Endothelial cell of umbilical vein (primary cell): Measurements from ENCODE around the gene RNFT2. TPM values are rescaled to one million over a fixed set of nuclear protein-coding genes. Genes with fewer than 3 reads are reported as not detected.

Experiments
- BruUV-seq: library from RNA; stranded (reverse); fragments of 400-500 nt; replicated peaks from 2 replicates; lab custom pipeline; 2021; lab: Mats Ljungman, UMichigan
- CTCF ChIA-PET: fragments of 300-600, 350-600 bp; sonication (Branson Sonifier 250); formaldehyde crosslinking; loops from one replicate; lab custom pipeline; 2021; ENCODE audit warnings: antibody characterized with exemption, inconsistent platforms; lab: Charles Lee
- POLR2A ChIA-PET: fragments of 300-600, 350-600 bp; sonication (Branson Sonifier 250); formaldehyde crosslinking; loops from one replicate; lab custom pipeline; 2021; ENCODE audit warnings: antibody characterized with exemption, inconsistent platforms; lab: Charles Lee
- DNase-seq: peaks from one replicate; pipeline ENCODE4 v3.0.0-alpha.2; 2011; ENCODE audit warnings: low read depth, low spot score
- FAIRE-seq: peaks from 2 replicates; lab custom pipeline; 2011; peaks lifted over from hg19 to GRCh38; lab: Jason Lieb, UNC
- H2AFZ ChIP-seq: 2 replicates; pipeline ENCODE4 v1.6.0; 2012; ENCODE audit warnings: low read depth, low read length, control low read depth, inconsistent platforms
- H3K27ac ChIP-seq: 2 replicates; pipeline ENCODE4 v1.5.1; 2011; ENCODE audit warnings: low read depth, mild to moderate bottlenecking, control low read depth, low read length, moderate library complexity; ENCODE audit not compliant: insufficient read depth
- H3K27me3 ChIP-seq, 2 experiments: 2 replicates each; pipeline versions ENCODE4 v1.6.0 to v1.6.1; 2011; ENCODE audit warnings: low read length in 2 of 2, mixed read lengths in 1 of 2; ENCODE audit not compliant: control insufficient read depth in 2 of 2, insufficient read depth in 2 of 2
- H3K36me3 ChIP-seq, 2 experiments: 2 replicates in 1 of 2; 3 replicates in 1 of 2; pipeline ENCODE4 v1.5.1; 2011; ENCODE audit warnings: low read length in 2 of 2, mild to moderate bottlenecking in 1 of 2, moderate library complexity in 1 of 2; ENCODE audit not compliant: control insufficient read depth in 2 of 2, insufficient read depth in 2 of 2; ENCODE audit errors: extremely low read depth in 1 of 2
- H3K4me1 ChIP-seq: 3 replicates; pipeline ENCODE4 v1.5.1; 2011; ENCODE audit warnings: mild to moderate bottlenecking, low read length; ENCODE audit not compliant: control insufficient read depth, insufficient read depth; ENCODE audit errors: extremely low read depth
- H3K4me2 ChIP-seq: 2 replicates; pipeline ENCODE4 v1.6.1; 2011; ENCODE audit warnings: low read length, control low read depth, mixed read lengths; ENCODE audit not compliant: insufficient read depth
- H3K4me3 ChIP-seq, 3 experiments: fragments of 200-600 bp in 1 of 3; sonication (generic), shearing (Covaris generic) in 1 of 3; replicated peaks in 1 of 3; 2 replicates each; pipeline ENCODE4 v1.5.1; 2011 to 2016; ENCODE audit warnings: control low read depth in 3 of 3, low read length in 3 of 3, mild to moderate bottlenecking in 2 of 3, inconsistent platforms in 1 of 3, low read depth in 1 of 3, moderate library complexity in 1 of 3; ENCODE audit not compliant: insufficient read depth in 1 of 3
- H3K79me2 ChIP-seq: 2 replicates; pipeline ENCODE4 v1.6.0; 2012; ENCODE audit warnings: low read length, inconsistent platforms; ENCODE audit not compliant: control insufficient read depth, insufficient read depth
- H3K9ac ChIP-seq: replicated peaks from 2 replicates; pipeline ENCODE3; 2011; ENCODE audit warnings: low read length, control low read depth; ENCODE audit not compliant: insufficient read depth; ENCODE audit errors: extremely low read depth
- H3K9me1 ChIP-seq: replicated peaks from 3 replicates; pipeline ENCODE4 v1.6.0; 2011; ENCODE audit warnings: mild to moderate bottlenecking, low read length; ENCODE audit not compliant: control insufficient read depth, insufficient read depth; ENCODE audit errors: extremely low read depth
- H3K9me3 ChIP-seq: replicated peaks from 2 replicates; pipeline ENCODE4 v1.5.1; 2012; ENCODE audit warnings: low read length, inconsistent platforms; ENCODE audit not compliant: control insufficient read depth, insufficient read depth
- H4K20me1 ChIP-seq: replicated peaks from 2 replicates; pipeline ENCODE3; 2011; ENCODE audit warnings: mild to moderate bottlenecking, low read length; ENCODE audit not compliant: control insufficient read depth, insufficient read depth; ENCODE audit errors: extremely low read depth
- CTCF ChIP-seq, 2 donors: IDR thresholded peaks; 1 replicate in 1 of 2; 2 replicates in 1 of 2; pipeline ENCODE4 v1.5.1; 2011; ENCODE audit warnings: low read length in 2 of 2, mild to moderate bottlenecking in 2 of 2, moderate library complexity in 2 of 2, control low read depth in 1 of 2, inconsistent platforms in 1 of 2, low read depth in 1 of 2; ENCODE audit not compliant: insufficient read depth in 1 of 2; ENCODE audit errors: extremely low read depth in 1 of 2
- EZH2 ChIP-seq: IDR thresholded peaks from 2 replicates; pipeline ENCODE4 v1.6.1; 2012; ENCODE audit warnings: borderline replicate concordance, low read depth, mild to moderate bottlenecking, moderate library complexity, low read length, inconsistent platforms; ENCODE audit not compliant: severe bottlenecking
- FOS ChIP-seq: IDR thresholded peaks from 2 replicates; pipeline ENCODE4 v1.6.1; 2011; ENCODE audit warnings: mild to moderate bottlenecking, low read length, moderate library complexity, borderline replicate concordance; ENCODE audit not compliant: insufficient read depth
- GATA2 ChIP-seq: IDR thresholded peaks from 2 replicates; pipeline ENCODE4 v1.7.0; 2011; ENCODE audit warnings: low read depth, mild to moderate bottlenecking, moderate library complexity, mixed read lengths, low read length; ENCODE audit not compliant: insufficient read length, insufficient read depth
- JUN ChIP-seq: IDR thresholded peaks from 2 replicates; pipeline ENCODE4 v1.6.1; 2011; ENCODE audit warnings: borderline replicate concordance, low read depth; ENCODE audit not compliant: insufficient read length, insufficient read depth
- MAX ChIP-seq: IDR thresholded peaks from 2 replicates; pipeline ENCODE4 v1.6.1; 2011; ENCODE audit not compliant: insufficient read depth, insufficient read length
- MYC ChIP-seq: IDR thresholded peaks from one replicate; pipeline ENCODE4 v1.6.1; 2011; ENCODE audit warnings: mild to moderate bottlenecking, low read depth, low read length
- POLR2A ChIP-seq: IDR thresholded peaks from 2 replicates; pipeline ENCODE4 v1.6.1; 2012; ENCODE audit warnings: low read depth, mild to moderate bottlenecking, control low read depth, low read length
- POLR2AphosphoS5 ChIP-seq: IDR thresholded peaks from 2 replicates; pipeline ENCODE4 v1.6.1; 2012; ENCODE audit warnings: low read depth, mild to moderate bottlenecking, control low read depth, low read length, moderate library complexity; ENCODE audit not compliant: insufficient read depth
- dilution Hi-C: fragments of 300-500 bp; cut with MboI; formaldehyde crosslinking; loops from one replicate; pipeline ENCODE4 v1.15.0; 2019; ENCODE audit warnings: low sequenced_read_pairs; ENCODE audit not compliant: extremely low pct_ligation_motif_present
- intact Hi-C: fragments of 100-400 bp; cut with micrococcal nuclease; formaldehyde crosslinking; loops from one replicate; pipeline ENCODE4 v1.10.0; 2022
- polyA plus RNA-seq, 4 experiments: library from polyadenylated mRNA; depleted of rRNA in 3 of 4; stranded (reverse) in 3 of 4; unstranded in 1 of 4; fragments of >200 nt; gene quantifications; 2 replicates each; pipeline versions ENCODE4 v1.2.1 to v1.2.3, GENCODE V29; 2011 to 2012; ENCODE audit warnings: missing spikeins in 1 of 4
- total RNA-seq: library from RNA; stranded (reverse); gene quantifications from 2 replicates; pipeline ENCODE4 v1.2.3, GENCODE V29; 2021

The RNFT2 gene
- total and polyA plus RNA-seq, 2 donors (not counting 3 experiments of a cell fraction or from before 2014, with no cell fraction given), result 1.4 to 6.6 TPM

DNA sequence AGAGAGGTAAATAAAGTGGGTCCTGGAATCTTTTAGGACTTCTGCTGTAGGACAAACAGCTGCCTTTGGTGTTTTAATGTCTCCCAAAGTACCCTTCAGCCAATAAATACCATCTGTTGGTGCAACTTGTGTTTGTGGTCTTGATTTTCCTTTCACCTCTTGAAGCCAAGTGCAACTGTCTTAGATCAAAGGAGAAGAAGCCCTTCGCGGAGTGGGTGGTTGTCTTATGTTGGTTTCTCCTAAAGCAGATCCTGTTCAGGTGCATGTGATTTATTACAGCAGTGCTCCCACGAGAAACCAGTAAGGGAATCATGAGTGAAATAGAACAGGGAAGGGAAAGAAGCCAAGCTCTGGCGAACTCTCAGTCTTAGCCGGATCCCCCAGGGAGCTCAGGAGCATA lies 115.4 kb downstream of the RNFT2 start:
- H3K9ac ChIP-seq, result no peak overlapping the region
- H3K9me3 ChIP-seq, result no peaks in the 10 kb centered on the region
- H3K27me3 ChIP-seq, result no peaks in the 10 kb centered on the region
- no peaks in the 10 kb centered on the region for H3K36me3 ChIP-seq
- FAIRE-seq (no peak), DNase-seq (no peak)
- H3K4me3 ChIP-seq, result no peak overlapping the region
- H3K9me1 ChIP-seq, result no peaks in the 10 kb centered on the region
- H3K79me2 ChIP-seq, result no peaks in the 10 kb centered on the region
- no peaks in the 10 kb centered on the region for H3K4me1 ChIP-seq
- dilution Hi-C loops, result no loop called here
- no TSS peak for BruUV-seq
- H4K20me1 ChIP-seq, result no peaks in the 10 kb centered on the region
- H3K27ac ChIP-seq, result no peak overlapping the region
- POLR2A ChIA-PET, result no interaction called here
- intact Hi-C loops, result no loop called here
- H2AFZ ChIP-seq, result no peak overlapping the region
- CTCF ChIA-PET, result no interaction called here
- TF ChIP-seq MYC (no peak), CTCF (IDR thresholded peaks at IDR 0.05; ENCODE audit: extremely low read depth in 1 of 2, insufficient read depth in 1 of 2, low read depth in 1 of 2, low read length in 2 of 2) (no peak), JUN (no peak), EZH2 (no peak), MAX (no peak), POLR2AphosphoS5 (no peak), POLR2A (no peak), FOS (no peak), GATA2 (no peak)
- H3K4me2 ChIP-seq, result no peak overlapping the region
